Fibroblast of pulmonary artery (primary cell): Measurements from ENCODE around the gene TRERF1.

Experiments
- DNase-seq: peaks from one replicate; pipeline ENCODE4 v3.0.0-alpha.2; 2010; ENCODE audit warnings: low read depth
- H3K4me3 ChIP-seq: replicated peaks from 2 replicates; pipeline ENCODE4 v1.5.1; 2011; ENCODE audit warnings: low read depth, mild to moderate bottlenecking, control low read depth, low read length, moderate library complexity
- TF ChIP-seq, protein P1 (sequence below): IDR thresholded peaks from 2 replicates; pipeline ENCODE4 v1.5.1; 2011; ENCODE audit warnings: mild to moderate bottlenecking, control low read depth, low read length, inconsistent platforms; ENCODE audit errors: missing control alignments

The TRERF1 gene

DNA sequence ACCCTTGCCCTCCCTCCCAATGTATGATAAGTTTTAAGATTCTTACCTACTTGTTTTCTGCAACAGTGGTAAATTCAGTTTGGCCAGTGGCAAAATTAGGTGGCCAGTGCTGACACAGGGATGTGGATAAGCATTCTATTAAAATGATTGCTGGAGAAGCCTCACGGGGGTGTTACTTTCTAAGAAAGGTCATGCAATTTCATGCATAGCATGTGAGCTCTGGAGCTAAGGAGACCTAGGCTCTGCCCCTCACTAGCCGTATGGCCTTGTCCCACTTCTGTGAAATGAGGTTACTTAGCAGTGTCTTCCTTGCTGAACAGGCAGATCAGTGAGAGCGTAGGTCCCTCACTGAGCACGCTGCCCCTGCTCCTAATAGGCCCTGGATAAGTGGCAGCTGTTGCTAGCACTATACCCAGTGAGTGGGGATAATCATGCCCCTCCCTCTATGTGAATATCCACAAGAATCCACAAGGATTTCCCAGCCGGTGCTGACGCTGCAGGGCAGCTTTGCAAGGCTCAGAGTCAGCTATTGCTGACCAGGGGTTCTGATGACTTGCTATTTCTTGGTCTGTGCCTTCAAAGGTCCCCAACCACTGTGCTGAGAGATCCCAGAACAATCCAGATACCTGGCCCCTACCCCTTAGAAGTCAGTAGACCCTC, 147.5 kb downstream of the TRERF1 start:
- no peak for DNase-seq
- TF ChIP-seq, protein P1, sequence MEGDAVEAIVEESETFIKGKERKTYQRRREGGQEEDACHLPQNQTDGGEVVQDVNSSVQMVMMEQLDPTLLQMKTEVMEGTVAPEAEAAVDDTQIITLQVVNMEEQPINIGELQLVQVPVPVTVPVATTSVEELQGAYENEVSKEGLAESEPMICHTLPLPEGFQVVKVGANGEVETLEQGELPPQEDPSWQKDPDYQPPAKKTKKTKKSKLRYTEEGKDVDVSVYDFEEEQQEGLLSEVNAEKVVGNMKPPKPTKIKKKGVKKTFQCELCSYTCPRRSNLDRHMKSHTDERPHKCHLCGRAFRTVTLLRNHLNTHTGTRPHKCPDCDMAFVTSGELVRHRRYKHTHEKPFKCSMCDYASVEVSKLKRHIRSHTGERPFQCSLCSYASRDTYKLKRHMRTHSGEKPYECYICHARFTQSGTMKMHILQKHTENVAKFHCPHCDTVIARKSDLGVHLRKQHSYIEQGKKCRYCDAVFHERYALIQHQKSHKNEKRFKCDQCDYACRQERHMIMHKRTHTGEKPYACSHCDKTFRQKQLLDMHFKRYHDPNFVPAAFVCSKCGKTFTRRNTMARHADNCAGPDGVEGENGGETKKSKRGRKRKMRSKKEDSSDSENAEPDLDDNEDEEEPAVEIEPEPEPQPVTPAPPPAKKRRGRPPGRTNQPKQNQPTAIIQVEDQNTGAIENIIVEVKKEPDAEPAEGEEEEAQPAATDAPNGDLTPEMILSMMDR = no peak
- no peak overlapping the region for H3K4me3 ChIP-seq

GRCh38 chr6:42302411-42302810, 149.3 kb downstream of the TRERF1 start:
- TF ChIP-seq, protein P1 = no peak
- DNase-seq = peak; percentile 54
- H3K4me3 ChIP-seq = no peak overlapping the region

- H3K4me3 ChIP-seq = no peak overlapping the region
- DNase-seq = no peak
- TF ChIP-seq, protein P1 = no peak
Observed at GRCh38 chr6:42301986-42302385, 149.7 kb downstream of the TRERF1 start.

DNA sequence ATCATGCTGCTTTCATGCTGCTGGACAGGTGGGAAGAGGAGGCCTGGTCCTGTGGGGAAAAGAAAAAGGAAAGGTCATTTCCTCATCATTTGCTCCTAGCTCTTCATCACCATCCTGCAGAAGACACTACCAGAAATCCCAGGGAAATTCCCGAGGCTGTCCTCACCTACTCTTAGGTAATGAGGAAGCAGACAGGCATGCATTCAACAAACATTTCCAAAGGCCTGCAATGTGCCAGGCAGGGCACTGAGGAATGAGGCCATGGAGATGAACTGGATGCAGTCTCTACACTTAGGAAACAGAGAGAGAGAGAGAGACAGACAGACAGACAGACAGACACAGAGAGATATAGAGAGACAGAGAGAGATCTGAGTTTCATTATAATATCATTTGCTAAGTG, 151.0 kb downstream of the TRERF1 start:
- no peak for DNase-seq
- H3K4me3 ChIP-seq = no peak overlapping the region
- TF ChIP-seq, protein P1 = no peak

DNA sequence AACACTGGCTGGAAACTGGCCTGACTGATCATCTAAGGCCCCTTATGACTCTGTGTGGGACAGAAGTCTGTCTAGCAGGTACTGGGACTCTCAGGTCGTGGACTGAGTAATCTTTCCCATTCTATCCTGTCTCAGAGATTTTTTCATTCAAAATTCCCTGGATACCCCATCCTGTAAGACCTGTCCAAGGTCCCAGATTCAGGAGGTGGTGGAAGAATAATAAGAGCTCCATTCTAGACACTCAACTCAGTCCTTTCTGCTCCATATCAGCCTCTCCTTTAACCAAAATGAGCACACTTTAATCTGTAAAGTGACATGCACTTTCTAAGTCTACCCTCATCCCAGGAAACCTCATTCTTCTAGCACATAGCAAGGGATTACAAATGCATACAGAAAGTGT, 151.5 kb downstream of the TRERF1 start:
- no peak for DNase-seq
- TF ChIP-seq, protein P1 = no peak
- no peak overlapping the region for H3K4me3 ChIP-seq

DNA sequence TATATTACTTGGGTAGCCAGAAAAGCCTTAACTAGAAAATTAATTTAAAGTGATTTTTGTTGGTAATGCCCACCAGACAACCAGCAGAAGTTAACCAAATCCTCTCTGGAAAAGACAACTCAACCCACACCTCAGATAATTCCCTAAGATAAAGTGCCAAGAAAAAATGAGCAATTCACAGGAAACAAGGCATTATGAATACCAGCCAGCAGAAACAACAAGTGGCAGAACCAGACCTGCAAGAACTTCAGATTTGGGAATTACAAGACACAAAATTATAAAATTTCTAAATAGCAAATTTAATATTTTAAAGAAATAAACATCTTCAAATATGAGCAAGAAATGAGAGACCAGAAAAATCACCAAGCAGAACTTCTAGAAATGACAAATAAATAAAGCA, 154.1 kb downstream of the TRERF1 start:
- no peak overlapping the region for H3K4me3 ChIP-seq
- DNase-seq = no peak
- TF ChIP-seq, protein P1 = no peak

DNA sequence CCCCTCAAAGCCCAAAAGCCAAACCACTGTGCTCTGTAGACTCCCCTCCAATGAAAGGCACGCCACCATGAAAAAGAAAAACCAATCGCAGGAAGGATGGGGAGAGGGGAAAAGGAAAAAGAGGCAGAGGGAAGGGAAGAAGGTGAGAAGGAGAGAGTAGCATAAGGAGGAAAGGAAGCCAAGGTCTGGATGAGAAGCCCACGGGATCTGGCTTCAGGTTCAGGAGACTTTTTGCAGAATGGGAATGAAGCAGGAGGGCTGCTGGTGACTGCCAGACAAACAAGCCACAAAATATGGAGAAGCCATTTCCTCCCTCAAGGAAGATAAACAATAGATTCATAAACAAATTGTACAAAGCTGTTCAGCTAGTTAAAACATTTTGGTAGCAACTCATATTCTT, 155.1 kb downstream of the TRERF1 start:
- TF ChIP-seq, protein P1 = no peak
- DNase-seq = no peak
- H3K4me3 ChIP-seq = no peak overlapping the region
